Neural cell (in vitro differentiated cells): Measurements from ENCODE around the gene MBD2. TPM values are rescaled to one million over a fixed set of nuclear protein-coding genes. Genes with fewer than 3 reads are reported as not detected.

ENCODE experiments used
- H2AFZ ChIP-seq: fragments of 200-600, 300-800 bp; sonication (generic), shearing (Covaris generic); 2 replicates; pipeline ENCODE4 v1.6.0; 2014; ENCODE audit warnings: low read depth, mild to moderate bottlenecking, antibody characterized with exemption, low read length, moderate library complexity
- H3F3A ChIP-seq: fragments of 200-600 bp; shearing (Covaris generic); 2 replicates; pipeline ENCODE4 v1.6.1; 2016; ENCODE audit warnings: mild to moderate bottlenecking, moderate library complexity, mixed read lengths, antibody characterized with exemption, low read length; ENCODE audit not compliant: insufficient read depth, poor library complexity, severe bottlenecking
- H3K27ac ChIP-seq: fragments of 200-600, 300-800 bp; sonication (generic), shearing (Covaris generic); 2 replicates; pipeline ENCODE4 v1.5.1; 2014; ENCODE audit warnings: mild to moderate bottlenecking, low read length, moderate library complexity
- H3K27me3 ChIP-seq: fragments of 300-800, 200-600 bp; sonication (generic), shearing (Covaris generic); 2 replicates; pipeline ENCODE4 v1.6.0; 2014; ENCODE audit warnings: mild to moderate bottlenecking, low read depth, low read length, moderate library complexity; ENCODE audit not compliant: insufficient read depth
- H3K36me3 ChIP-seq: fragments of 300-800, 200-600 bp; sonication (generic), shearing (Covaris generic); 2 replicates; pipeline ENCODE4 v1.5.1; 2014; ENCODE audit warnings: mild to moderate bottlenecking, antibody characterized with exemption, low read length, moderate library complexity; ENCODE audit not compliant: insufficient read depth
- H3K4me2 ChIP-seq: fragments of 300-800, 200-600 bp; sonication (generic), shearing (Covaris generic); 2 replicates; pipeline ENCODE4 v1.6.0; 2014; ENCODE audit warnings: mild to moderate bottlenecking, low read length
- H3K4me3 ChIP-seq: fragments of 300-800, 200-600 bp; sonication (generic), shearing (Covaris generic); 2 replicates; pipeline ENCODE4 v1.5.1; 2014; ENCODE audit warnings: mild to moderate bottlenecking, low read length, moderate library complexity
- H3K79me2 ChIP-seq: fragments of 200-600 bp; shearing (Covaris generic); replicated peaks from 2 replicates; pipeline ENCODE4 v1.6.0; 2014; ENCODE audit warnings: mild to moderate bottlenecking, low read length, moderate library complexity; ENCODE audit not compliant: insufficient read depth
- H3K9ac ChIP-seq: fragments of 300-800, 200-600 bp; sonication (generic), shearing (Covaris generic); 2 replicates; pipeline ENCODE4 v1.6.1; 2016; ENCODE audit warnings: mild to moderate bottlenecking, low read length, mixed read lengths
- H3K9me2 ChIP-seq: fragments of 200-600 bp; shearing (Covaris generic); 2 replicates; pipeline ENCODE4 v1.6.1; 2016; ENCODE audit warnings: mild to moderate bottlenecking, low read length, mixed read lengths; ENCODE audit not compliant: insufficient read depth
- H3K9me3 ChIP-seq: fragments of 200-600, 300-800 bp; sonication (generic), shearing (Covaris generic); 2 replicates; pipeline ENCODE4 v1.6.1; 2016; ENCODE audit warnings: mild to moderate bottlenecking, mixed run types, low read length, moderate library complexity, mixed read lengths
- H4K20me1 ChIP-seq: fragments of 200-600 bp; shearing (Covaris generic); 2 replicates; pipeline ENCODE4 v1.6.1; 2016; ENCODE audit warnings: mild to moderate bottlenecking, mixed run types; ENCODE audit not compliant: insufficient read depth
- EP300 ChIP-seq: fragments of 450-650 bp; conservative IDR thresholded peaks from 2 replicates; pipeline ENCODE4 v1.6.1; 2014; ENCODE audit warnings: antibody characterized with exemption, mild to moderate bottlenecking, moderate library complexity; ENCODE audit not compliant: poor library complexity, severe bottlenecking
- EZH2 ChIP-seq: fragments of 200-600, 300-800 bp; shearing (Covaris generic), sonication (generic); IDR thresholded peaks from 2 replicates; pipeline ENCODE4 v1.6.1; 2014; ENCODE audit warnings: antibody characterized with exemption, low read length, borderline replicate concordance, mild to moderate bottlenecking; ENCODE audit not compliant: insufficient read depth, poor library complexity, severe bottlenecking
- MXI1 ChIP-seq: fragments of 450-650 bp; conservative IDR thresholded peaks from 2 replicates; pipeline ENCODE4 v1.6.1; 2014; ENCODE audit warnings: antibody characterized with exemption, mild to moderate bottlenecking; ENCODE audit not compliant: poor library complexity, severe bottlenecking
- POLR2AphosphoS5 ChIP-seq: IDR thresholded peaks from 2 replicates; pipeline ENCODE4 v1.6.1; 2012
- RAD21 ChIP-seq: fragments of 450-650 bp; conservative IDR thresholded peaks from 2 replicates; pipeline ENCODE4 v1.6.1; 2014; ENCODE audit warnings: antibody characterized with exemption, mild to moderate bottlenecking, moderate library complexity
- SMC3 ChIP-seq: fragments of 450-650 bp; conservative IDR thresholded peaks from 2 replicates; pipeline ENCODE4 v1.6.1; 2014; ENCODE audit warnings: antibody characterized with exemption, mild to moderate bottlenecking, moderate library complexity; ENCODE audit not compliant: poor library complexity
- TAF1 ChIP-seq: IDR thresholded peaks from 2 replicates; pipeline ENCODE4 v1.6.1; 2012; ENCODE audit warnings: low read depth
- polyA plus RNA-seq: library from polyadenylated mRNA; depleted of rRNA; stranded (reverse); fragments of >200 nt; gene quantifications from 2 replicates; pipeline ENCODE4 v1.2.3, GENCODE V29; 2014
- TF ChIP-seq, protein P1 (sequence below): fragments of 450-650 bp; IDR thresholded peaks from 2 replicates; pipeline ENCODE4 v1.5.1; 2014; ENCODE audit warnings: antibody characterized with exemption, mild to moderate bottlenecking, moderate library complexity; ENCODE audit not compliant: poor library complexity, severe bottlenecking
- TF ChIP-seq, protein P2 (sequence below): IDR thresholded peaks from 2 replicates; pipeline ENCODE4 v1.6.1; 2012; ENCODE audit warnings: borderline replicate concordance

MBD2 gene
- polyA plus RNA-seq, 1 donor from 2014 or later, result 16.4 TPM

DNA sequence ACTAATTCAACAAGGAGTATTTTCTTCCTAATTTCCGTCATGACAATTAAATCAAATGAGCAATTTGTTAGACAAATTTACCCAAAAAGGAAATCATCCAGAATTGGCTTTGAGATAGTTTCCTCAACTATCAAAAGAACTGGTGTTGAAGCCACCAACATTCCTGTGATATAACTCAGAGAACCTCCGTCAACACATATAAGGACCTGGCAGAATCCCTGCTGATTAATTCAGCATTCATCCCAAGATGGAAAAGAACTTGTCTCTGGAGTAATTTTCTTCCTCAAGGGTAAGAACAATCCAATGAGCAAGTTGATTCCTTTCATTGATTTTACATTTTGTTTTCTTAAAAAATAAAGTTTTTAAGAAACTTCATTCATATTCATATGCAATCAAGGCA is 62.0 kb downstream of the MBD2 start:
- Histone ChIP-seq H3F3A (no peaks in the 10 kb centered on the region), H3K36me3 (peaks cover 7% of the 10 kb centered on the region), H3K9me3 (no peaks in the 10 kb centered on the region), H3K4me2 (no peak overlapping the region), H2AFZ (no peak overlapping the region), H3K79me2 (no peaks in the 10 kb centered on the region), H3K27me3 (no peaks in the 10 kb centered on the region), H3K4me3 (no peak overlapping the region), H3K9me2 (no peaks in the 10 kb centered on the region), H3K9ac (no peak overlapping the region), H3K27ac (no peak overlapping the region), H4K20me1 (no peaks in the 10 kb centered on the region)
- TF ChIP-seq MXI1, result no peak
- no peak for TF ChIP-seq POLR2AphosphoS5
- no peak for TF ChIP-seq SMC3
- TF ChIP-seq RAD21, result no peak
- TF ChIP-seq EZH2, result no peak
- TF ChIP-seq EP300, result no peak
- TF ChIP-seq TAF1, result no peak
- TF ChIP-seq, protein P1, sequence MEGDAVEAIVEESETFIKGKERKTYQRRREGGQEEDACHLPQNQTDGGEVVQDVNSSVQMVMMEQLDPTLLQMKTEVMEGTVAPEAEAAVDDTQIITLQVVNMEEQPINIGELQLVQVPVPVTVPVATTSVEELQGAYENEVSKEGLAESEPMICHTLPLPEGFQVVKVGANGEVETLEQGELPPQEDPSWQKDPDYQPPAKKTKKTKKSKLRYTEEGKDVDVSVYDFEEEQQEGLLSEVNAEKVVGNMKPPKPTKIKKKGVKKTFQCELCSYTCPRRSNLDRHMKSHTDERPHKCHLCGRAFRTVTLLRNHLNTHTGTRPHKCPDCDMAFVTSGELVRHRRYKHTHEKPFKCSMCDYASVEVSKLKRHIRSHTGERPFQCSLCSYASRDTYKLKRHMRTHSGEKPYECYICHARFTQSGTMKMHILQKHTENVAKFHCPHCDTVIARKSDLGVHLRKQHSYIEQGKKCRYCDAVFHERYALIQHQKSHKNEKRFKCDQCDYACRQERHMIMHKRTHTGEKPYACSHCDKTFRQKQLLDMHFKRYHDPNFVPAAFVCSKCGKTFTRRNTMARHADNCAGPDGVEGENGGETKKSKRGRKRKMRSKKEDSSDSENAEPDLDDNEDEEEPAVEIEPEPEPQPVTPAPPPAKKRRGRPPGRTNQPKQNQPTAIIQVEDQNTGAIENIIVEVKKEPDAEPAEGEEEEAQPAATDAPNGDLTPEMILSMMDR, result no peak
- TF ChIP-seq, protein P2, sequence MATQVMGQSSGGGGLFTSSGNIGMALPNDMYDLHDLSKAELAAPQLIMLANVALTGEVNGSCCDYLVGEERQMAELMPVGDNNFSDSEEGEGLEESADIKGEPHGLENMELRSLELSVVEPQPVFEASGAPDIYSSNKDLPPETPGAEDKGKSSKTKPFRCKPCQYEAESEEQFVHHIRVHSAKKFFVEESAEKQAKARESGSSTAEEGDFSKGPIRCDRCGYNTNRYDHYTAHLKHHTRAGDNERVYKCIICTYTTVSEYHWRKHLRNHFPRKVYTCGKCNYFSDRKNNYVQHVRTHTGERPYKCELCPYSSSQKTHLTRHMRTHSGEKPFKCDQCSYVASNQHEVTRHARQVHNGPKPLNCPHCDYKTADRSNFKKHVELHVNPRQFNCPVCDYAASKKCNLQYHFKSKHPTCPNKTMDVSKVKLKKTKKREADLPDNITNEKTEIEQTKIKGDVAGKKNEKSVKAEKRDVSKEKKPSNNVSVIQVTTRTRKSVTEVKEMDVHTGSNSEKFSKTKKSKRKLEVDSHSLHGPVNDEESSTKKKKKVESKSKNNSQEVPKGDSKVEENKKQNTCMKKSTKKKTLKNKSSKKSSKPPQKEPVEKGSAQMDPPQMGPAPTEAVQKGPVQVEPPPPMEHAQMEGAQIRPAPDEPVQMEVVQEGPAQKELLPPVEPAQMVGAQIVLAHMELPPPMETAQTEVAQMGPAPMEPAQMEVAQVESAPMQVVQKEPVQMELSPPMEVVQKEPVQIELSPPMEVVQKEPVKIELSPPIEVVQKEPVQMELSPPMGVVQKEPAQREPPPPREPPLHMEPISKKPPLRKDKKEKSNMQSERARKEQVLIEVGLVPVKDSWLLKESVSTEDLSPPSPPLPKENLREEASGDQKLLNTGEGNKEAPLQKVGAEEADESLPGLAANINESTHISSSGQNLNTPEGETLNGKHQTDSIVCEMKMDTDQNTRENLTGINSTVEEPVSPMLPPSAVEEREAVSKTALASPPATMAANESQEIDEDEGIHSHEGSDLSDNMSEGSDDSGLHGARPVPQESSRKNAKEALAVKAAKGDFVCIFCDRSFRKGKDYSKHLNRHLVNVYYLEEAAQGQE, result no peak

DNA sequence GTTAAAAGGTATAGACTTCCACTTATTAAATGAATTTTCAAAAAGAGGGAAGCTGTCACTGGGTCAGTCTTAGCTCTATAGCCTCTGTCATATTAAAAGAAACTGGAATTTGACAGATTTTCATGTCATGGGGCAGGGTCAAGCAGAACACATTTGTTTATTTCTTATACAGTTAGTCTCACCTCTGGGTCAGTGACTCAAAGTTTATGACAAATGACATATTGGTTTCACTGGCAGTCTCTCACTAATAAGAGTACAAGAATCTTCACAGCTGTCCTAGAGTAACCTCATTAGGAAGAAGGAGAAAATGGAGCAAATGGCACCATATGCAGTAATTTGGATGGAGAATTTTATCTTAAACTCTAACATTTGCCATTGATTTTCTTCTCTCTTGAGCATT is 63.2 kb downstream of the MBD2 start:
- no peak overlapping the region for H3K4me2 ChIP-seq
- no peak overlapping the region for H3K9ac ChIP-seq
- no peaks in the 10 kb centered on the region for H3F3A ChIP-seq
- no peak overlapping the region for H3K4me3 ChIP-seq
- H3K36me3 ChIP-seq, result peaks cover 7% of the 10 kb centered on the region
- no peak overlapping the region for H2AFZ ChIP-seq
- H3K9me2 ChIP-seq, result no peaks in the 10 kb centered on the region
- H3K79me2 ChIP-seq, result no peaks in the 10 kb centered on the region
- H3K27ac ChIP-seq, result no peak overlapping the region
- no peaks in the 10 kb centered on the region for H3K27me3 ChIP-seq
- no peak for TF ChIP-seq POLR2AphosphoS5
- no peak for TF ChIP-seq MXI1
- no peak for TF ChIP-seq TAF1
- no peak for TF ChIP-seq EP300
- no peak for TF ChIP-seq SMC3
- TF ChIP-seq RAD21, result no peak
- TF ChIP-seq, protein P1, result no peak
- TF ChIP-seq, protein P2, result no peak
- TF ChIP-seq EZH2, result no peak
- H3K9me3 ChIP-seq, result no peaks in the 10 kb centered on the region
- H4K20me1 ChIP-seq, result no peaks in the 10 kb centered on the region
